HFFc6 (cell line): ENCODE data around the gene SLC16A11. TPM values are rescaled to one million over a fixed set of nuclear protein-coding genes. Genes with fewer than 3 reads are reported as not detected.
"Not testable (repeated sequence)": the region's sequence is repeated elsewhere in the genome, so short reads cannot be mapped to it uniquely, and the experiment has no call there.

ENCODE experiments used
- DNase-seq: peaks from one replicate; pipeline ENCODE4 v3.0.0-alpha.2; 2018
- H3K27ac Mint-ChIP-seq: 2 replicates; pipeline ENCODE4 v1.8.0; 2020; ENCODE audit warnings: mild to moderate bottlenecking, mixed read lengths
- H3K27me3 Mint-ChIP-seq: 2 replicates; pipeline ENCODE4 v1.8.0; 2021; ENCODE audit warnings: mild to moderate bottlenecking, moderate library complexity, mixed read lengths; ENCODE audit not compliant: insufficient read depth
- H3K36me3 Mint-ChIP-seq: 2 replicates; pipeline ENCODE4 v1.8.0; 2021; ENCODE audit warnings: low read depth, mixed read lengths
- H3K4me1 Mint-ChIP-seq: 2 replicates; pipeline ENCODE4 v1.8.0; 2020; ENCODE audit warnings: low read depth, mixed read lengths
- H3K4me3 Mint-ChIP-seq: 2 replicates; pipeline ENCODE4 v1.8.0; 2020; ENCODE audit warnings: mild to moderate bottlenecking, moderate library complexity, mixed read lengths
- H3K9me3 Mint-ChIP-seq: 2 replicates; pipeline ENCODE4 v1.8.0; 2020; ENCODE audit warnings: mild to moderate bottlenecking, mixed read lengths
- total RNA-seq, 6 experiments: library from RNA; stranded (reverse); fragmentation: NEBNext Ultra II Directional; extraction: Animal tissue kit (Norgen Biotek cat#: 25700); gene quantifications; 2 replicates in 1 of 6; 3 replicates in 5 of 6; pipeline ENCODE4 v1.2.3, GENCODE V29; 2021
- TF ChIP-seq, protein P1 (sequence below): fragments of 200-600 bp; sonication (generic); IDR thresholded peaks from 2 replicates; pipeline ENCODE4 v1.5.0; 2021; ENCODE audit warnings: antibody characterized with exemption, mild to moderate bottlenecking

SLC16A11 gene
- total RNA-seq, 6 experiments from 2014 or later = not detected

DNA sequence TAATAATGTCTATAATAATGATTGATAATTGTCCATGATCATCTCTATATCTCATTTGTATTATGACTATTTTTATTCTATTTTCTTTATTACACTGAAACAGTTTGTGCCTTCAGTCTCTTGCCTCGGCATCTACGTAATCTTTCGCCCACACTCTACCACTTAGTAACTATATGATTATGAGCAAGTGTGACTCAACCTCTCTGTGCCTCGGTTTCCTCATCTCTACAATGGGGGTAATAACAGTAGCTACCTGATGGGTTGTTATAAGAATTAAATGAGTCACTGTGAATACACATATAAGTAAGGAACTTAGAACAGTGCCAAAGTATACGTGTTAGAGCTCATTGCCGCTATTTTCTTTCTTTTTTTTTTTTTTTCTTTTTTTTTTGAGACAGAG is 3.7 kb upstream of the SLC16A11 start:
- TF ChIP-seq, protein P1, sequence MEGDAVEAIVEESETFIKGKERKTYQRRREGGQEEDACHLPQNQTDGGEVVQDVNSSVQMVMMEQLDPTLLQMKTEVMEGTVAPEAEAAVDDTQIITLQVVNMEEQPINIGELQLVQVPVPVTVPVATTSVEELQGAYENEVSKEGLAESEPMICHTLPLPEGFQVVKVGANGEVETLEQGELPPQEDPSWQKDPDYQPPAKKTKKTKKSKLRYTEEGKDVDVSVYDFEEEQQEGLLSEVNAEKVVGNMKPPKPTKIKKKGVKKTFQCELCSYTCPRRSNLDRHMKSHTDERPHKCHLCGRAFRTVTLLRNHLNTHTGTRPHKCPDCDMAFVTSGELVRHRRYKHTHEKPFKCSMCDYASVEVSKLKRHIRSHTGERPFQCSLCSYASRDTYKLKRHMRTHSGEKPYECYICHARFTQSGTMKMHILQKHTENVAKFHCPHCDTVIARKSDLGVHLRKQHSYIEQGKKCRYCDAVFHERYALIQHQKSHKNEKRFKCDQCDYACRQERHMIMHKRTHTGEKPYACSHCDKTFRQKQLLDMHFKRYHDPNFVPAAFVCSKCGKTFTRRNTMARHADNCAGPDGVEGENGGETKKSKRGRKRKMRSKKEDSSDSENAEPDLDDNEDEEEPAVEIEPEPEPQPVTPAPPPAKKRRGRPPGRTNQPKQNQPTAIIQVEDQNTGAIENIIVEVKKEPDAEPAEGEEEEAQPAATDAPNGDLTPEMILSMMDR = no peak
- Mint-ChIP-seq H3K36me3 (no peaks in the 10 kb centered on the region), H3K4me1 (peaks cover 24% of the 10 kb centered on the region), H3K27ac (no peak overlapping the region), H3K27me3 (peaks cover 13% of the 10 kb centered on the region), H3K4me3 (no peak overlapping the region), H3K9me3 (no peaks in the 10 kb centered on the region)
- DNase-seq = no peak

GRCh38 chr17:7046725-7047397 is 3.0 kb upstream of the SLC16A11 start:
- DNase-seq, H3K9me3 Mint-ChIP-seq, H3K36me3 Mint-ChIP-seq, H3K27ac Mint-ChIP-seq: not testable (repeated sequence)
- H3K4me1 Mint-ChIP-seq = peaks cover 24% of the 10 kb centered on the region
- peak overlapping the region; percentile 73 for H3K4me3 Mint-ChIP-seq
- peaks cover 16% of the 10 kb centered on the region for H3K27me3 Mint-ChIP-seq

DNA sequence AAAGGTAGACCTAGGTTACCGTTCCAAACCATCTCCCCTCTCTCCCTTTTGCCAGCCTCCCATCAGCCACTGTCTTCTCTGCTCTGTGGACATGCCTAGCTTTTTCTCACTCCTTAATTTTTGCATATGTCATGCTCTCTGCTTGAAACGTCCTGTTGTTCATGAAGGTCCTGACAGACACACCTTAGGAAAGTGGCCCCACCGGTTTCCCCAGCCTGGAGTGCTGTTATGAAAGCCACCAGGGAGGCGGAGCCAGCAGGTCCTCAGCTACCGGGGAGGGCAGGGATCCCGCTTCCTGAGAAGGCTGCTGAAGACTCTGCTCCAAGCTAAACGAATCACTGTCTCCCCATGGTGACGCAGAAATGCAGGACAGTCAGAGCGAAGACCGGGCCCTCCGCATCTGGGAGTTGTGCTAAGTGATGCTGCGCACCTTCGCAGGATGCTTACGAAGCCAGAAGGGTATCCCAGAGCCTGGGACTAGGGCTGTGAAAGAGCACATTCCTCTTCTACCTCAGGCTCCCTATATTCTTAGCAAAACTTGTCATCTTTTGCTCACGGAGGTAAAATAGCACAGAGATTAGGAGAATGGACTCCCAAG is 2.3 kb upstream of the SLC16A11 start:
- Mint-ChIP-seq H3K4me3 (peak overlapping the region; percentile 73), H3K4me1 (peaks cover 24% of the 10 kb centered on the region), H3K9me3 (no peaks in the 10 kb centered on the region), H3K27me3 (peaks cover 19% of the 10 kb centered on the region), H3K27ac (no peak overlapping the region), H3K36me3 (no peaks in the 10 kb centered on the region)
- no peak for DNase-seq
- TF ChIP-seq, protein P1 = peak; percentile 7

DNA sequence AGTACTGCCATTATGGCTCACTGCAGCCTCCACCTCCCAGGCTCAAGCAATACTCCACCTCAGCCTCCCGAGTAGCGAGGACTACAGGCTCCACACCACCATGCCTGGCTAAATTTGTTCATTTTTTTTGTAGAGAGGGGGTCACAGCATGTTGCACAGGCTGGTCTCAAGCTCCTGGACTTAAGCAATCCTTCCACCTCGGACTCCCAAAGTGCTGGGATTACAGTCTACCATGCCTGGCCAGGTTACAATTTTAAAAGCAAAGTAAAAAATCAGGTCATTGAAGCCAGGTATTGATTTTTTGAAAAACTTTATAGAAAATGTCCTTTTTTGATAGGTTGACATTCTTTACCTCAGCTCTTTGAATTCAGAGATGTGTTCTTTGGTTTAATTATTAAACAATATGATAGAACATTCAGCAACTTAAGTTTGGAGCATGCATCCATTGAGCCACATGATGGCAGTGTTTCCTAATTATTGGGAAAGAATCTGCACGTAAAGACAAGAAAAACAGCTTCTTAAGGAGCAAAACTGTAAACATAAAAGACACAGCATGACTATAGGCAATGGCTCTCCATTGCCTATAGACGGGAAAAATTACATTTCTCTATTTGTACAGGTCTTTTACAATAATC is 1.7 kb upstream of the SLC16A11 start:
- Mint-ChIP-seq H3K9me3 (no peaks in the 10 kb centered on the region), H3K27ac (no peak overlapping the region), H3K4me3 (no peak overlapping the region; the same call in 1 of the 2 replicates), H3K4me1 (peaks cover 24% of the 10 kb centered on the region), H3K36me3 (no peaks in the 10 kb centered on the region), H3K27me3 (peaks cover 21% of the 10 kb centered on the region)
- DNase-seq = peak; percentile 74
- TF ChIP-seq, protein P1 = peak; percentile 90

GRCh38 chr17:7043182-7043496 is 753 bp downstream of the SLC16A11 start:
- TF ChIP-seq, protein P1 = no peak
- no peaks in the 10 kb centered on the region for H3K36me3 Mint-ChIP-seq
- H3K27me3 Mint-ChIP-seq = peaks cover 21% of the 10 kb centered on the region
- DNase-seq = no peak
- H3K4me1 Mint-ChIP-seq = peaks cover 12% of the 10 kb centered on the region
- no peak overlapping the region for H3K27ac Mint-ChIP-seq
- H3K9me3 Mint-ChIP-seq = no peaks in the 10 kb centered on the region
- H3K4me3 Mint-ChIP-seq = no peak overlapping the region
